GM12878 (cell line): ENCODE data around the gene GNB5. TPM values are rescaled to one million over a fixed set of nuclear protein-coding genes. Genes with fewer than 3 reads are reported as not detected.
A peak's percentile ranks its signal among the peaks of the same experiment; 100 is the strongest.

Source experiments
- ATAC-seq: fragments of 200-7000 bp; cut with Tn5 transposase; 3 replicates; pipeline ENCODE4 v1.9.1; 2020; ENCODE audit warnings: mild to moderate bottlenecking, moderate library complexity
- BruUV-seq: library from RNA; stranded (reverse); fragments of 400-500 nt; replicated peaks from 2 replicates; lab custom pipeline; 2021; lab: Mats Ljungman, UMichigan
- CTCF ChIA-PET: fragments of 300-600 bp; sonication (Branson Sonifier 250); formaldehyde crosslinking; extraction: SDS; loops from one replicate; lab custom pipeline; 2021; ENCODE audit warnings: inconsistent platforms; lab: Yijun Ruan, JAX
- POLR2A ChIA-PET: fragments of 350-600 bp; formaldehyde crosslinking; extraction: SDS; loops from one replicate; lab custom pipeline; 2021; ENCODE audit warnings: inconsistent platforms; lab: Charles Lee
- RAD21 ChIA-PET: fragments of 300-600 bp; sonication (Branson Sonifier 250); formaldehyde crosslinking; loops from one replicate; lab custom pipeline; 2023; ENCODE audit warnings: antibody characterized with exemption; ENCODE audit not compliant: unreplicated experiment; lab: Charles Lee
- SMC1A ChIA-PET: fragments of 300-600 bp; sonication (Branson Sonifier 250); formaldehyde crosslinking; loops from one replicate; lab custom pipeline; 2023; ENCODE audit not compliant: unreplicated experiment, uncharacterized antibody; lab: Charles Lee
- DNase-seq: peaks from one replicate; pipeline ENCODE4 v3.0.0-alpha.2; 2011; ENCODE audit warnings: low read depth, low spot score
- FAIRE-seq: peaks from 3 replicates; lab custom pipeline; 2011; peaks lifted over from hg19 to GRCh38; lab: Jason Lieb, UNC
- H2AFZ ChIP-seq: 2 replicates; pipeline ENCODE4 v1.6.0; 2011; ENCODE audit warnings: low read depth, low read length, control low read depth; ENCODE audit not compliant: control insufficient read depth
- H3K27ac ChIP-seq: 2 replicates; pipeline ENCODE4 v1.5.1; 2011; ENCODE audit warnings: control low read depth; ENCODE audit not compliant: control insufficient read depth, insufficient read depth
- H3K27me3 ChIP-seq, 2 experiments: replicated peaks in 1 of 2; 2 replicates each; pipeline versions ENCODE4 v1.6.0 to v1.6.1; 2011; ENCODE audit warnings: low read length in 1 of 2; ENCODE audit not compliant: control insufficient read depth in 2 of 2, insufficient read depth in 2 of 2
- H3K36me3 ChIP-seq, 2 experiments: 2 replicates each; pipeline ENCODE4 v1.5.1; 2011; ENCODE audit warnings: low read length in 1 of 2; ENCODE audit not compliant: control insufficient read depth in 2 of 2, insufficient read depth in 2 of 2
- H3K4me1 ChIP-seq: 2 replicates; pipeline ENCODE4 v1.6.1; 2011; ENCODE audit warnings: mild to moderate bottlenecking, low read length, moderate library complexity, mixed read lengths; ENCODE audit not compliant: control insufficient read depth, insufficient read depth
- H3K4me2 ChIP-seq: 2 replicates; pipeline ENCODE4 v1.6.0; 2011; ENCODE audit warnings: control low read depth; ENCODE audit not compliant: control insufficient read depth, insufficient read depth
- H3K4me3 ChIP-seq: fragments of 200-600 bp; sonication (generic); 2 replicates; pipeline ENCODE4 v1.5.1; 2016
- H3K79me2 ChIP-seq: 2 replicates; pipeline ENCODE4 v1.6.0; 2011; ENCODE audit warnings: low read length; ENCODE audit not compliant: control insufficient read depth, insufficient read depth
- H3K9ac ChIP-seq: 2 replicates; pipeline ENCODE4 v1.8.0; 2011; ENCODE audit warnings: low read length, control low read depth, mixed read lengths; ENCODE audit not compliant: control insufficient read depth, insufficient read depth
- H3K9me3 ChIP-seq: replicated peaks from 3 replicates; pipeline ENCODE4 v1.5.1; 2011; ENCODE audit warnings: mild to moderate bottlenecking, low read length; ENCODE audit not compliant: control insufficient read depth, insufficient read depth
- H4K20me1 ChIP-seq: 2 replicates; pipeline ENCODE4 v1.6.0; 2011; ENCODE audit not compliant: control insufficient read depth, insufficient read depth
- CTCF ChIP-seq, 3 experiments: IDR thresholded peaks in 2 of 3; conservative IDR thresholded peaks in 1 of 3; 2 replicates each; pipeline ENCODE4 v1.5.1; 2011; ENCODE audit warnings: low read depth in 3 of 3, low read length in 3 of 3, mild to moderate bottlenecking in 3 of 3, control low read depth in 2 of 3, moderate library complexity in 2 of 3, inconsistent platforms in 1 of 3, mixed read lengths in 1 of 3; ENCODE audit not compliant: control insufficient read depth in 2 of 3, insufficient read depth in 1 of 3; ENCODE audit errors: extremely low read depth in 1 of 3
- MYC ChIP-seq: IDR thresholded peaks from 2 replicates; pipeline ENCODE4 v1.6.1; 2011; ENCODE audit warnings: mild to moderate bottlenecking, low read length, moderate library complexity, inconsistent platforms; ENCODE audit not compliant: insufficient read depth, insufficient replicate concordance, insufficient read length, severe bottlenecking
- NR2F1 ChIP-seq: fragments of 450-650 bp; conservative IDR thresholded peaks from 2 replicates; pipeline ENCODE4 v1.6.1; 2017; ENCODE audit warnings: mild to moderate bottlenecking
- RAD21 ChIP-seq: IDR thresholded peaks from 2 replicates; pipeline ENCODE4 v1.6.1; 2011; ENCODE audit warnings: mild to moderate bottlenecking, low read depth, low read length, moderate library complexity; ENCODE audit not compliant: insufficient read depth
- RAD51 ChIP-seq: fragments of 450-650 bp; IDR thresholded peaks from 2 replicates; pipeline ENCODE4 v1.6.1; 2016; ENCODE audit warnings: moderate library complexity, mild to moderate bottlenecking, inconsistent platforms
- RFX5 ChIP-seq: IDR thresholded peaks from 2 replicates; pipeline ENCODE4 v1.6.1; 2011; ENCODE audit warnings: low read depth, low read length, improper control_type of control experiment
- SIX5 ChIP-seq: IDR thresholded peaks from 2 replicates; pipeline ENCODE4 v1.6.1; 2011; ENCODE audit warnings: mild to moderate bottlenecking, low read depth, low read length, moderate library complexity; ENCODE audit not compliant: severe bottlenecking
- SMARCA5 ChIP-seq: fragments of 450-650 bp; IDR thresholded peaks from 2 replicates; pipeline ENCODE4 v1.6.1; 2017; ENCODE audit warnings: mild to moderate bottlenecking
- SMC3 ChIP-seq: IDR thresholded peaks from 2 replicates; pipeline ENCODE4 v1.6.1; 2011; ENCODE audit warnings: low read length, improper control_type of control experiment, borderline replicate concordance
- SREBF2 ChIP-seq: IDR thresholded peaks from 2 replicates; pipeline ENCODE4 v1.6.1; 2012; ENCODE audit warnings: mild to moderate bottlenecking, low read length
- YY1 ChIP-seq: IDR thresholded peaks from 2 replicates; pipeline ENCODE4 v1.6.1; 2011; ENCODE audit warnings: low read depth, mild to moderate bottlenecking, low read length
- ZSCAN29 ChIP-seq: fragments of 450-650 bp; IDR thresholded peaks from 2 replicates; pipeline ENCODE4 v1.6.1; 2017; ENCODE audit warnings: mild to moderate bottlenecking, moderate library complexity
- whole genome bisulfite sequencing: methylation state at CpG from one replicate; pipeline ENCODE4 v1.1.6; 2016; ENCODE audit warnings: low lambda C conversion rate; ENCODE audit not compliant: insufficient replicate concordance, insufficient coverage; ENCODE audit errors: missing lambda C conversion rate; 5-methylcytosine and 5-hydroxymethylcytosine counted together
- in situ Hi-C: fragments of 300-500 bp; cut with MboI; formaldehyde crosslinking; loops from 9 replicates; pipeline ENCODE4 v1.14.3; 2018; ENCODE audit warnings: mixed read lengths
- intact Hi-C: fragments of 100-400 bp; cut with micrococcal nuclease; formaldehyde crosslinking; loops from one replicate; pipeline ENCODE4 v1.14.2; 2022; ENCODE audit not compliant: unreplicated experiment
- polyA plus RNA-seq, 11 experiments: library from polyadenylated mRNA; depleted of rRNA in 4 of 11; unstranded in 6 of 11; stranded (reverse) in 5 of 11; fragments of >200 nt; fragmentation: Nextera tagmentation in 4 of 11; fragmentation: Illumina TruSeq in 1 of 11; extraction: Ambion mirVana in 4 of 11; extraction: Trizol in 1 of 11; gene quantifications; 1 replicate in 1 of 11; 2 replicates in 10 of 11; pipeline versions ENCODE4 v1.2.1 to v1.2.3, GENCODE V29; 2011 to 2016; ENCODE audit warnings: inconsistent platforms in 2 of 11, missing spikeins in 2 of 11, low read depth in 1 of 11
- total RNA-seq, 4 experiments: library from RNA; depleted of rRNA in 3 of 4; stranded (reverse); fragments of >200 nt in 3 of 4; fragmentation: Illumina TruSeq in 1 of 4; extraction: Trizol in 1 of 4; gene quantifications; 2 replicates each; pipeline versions ENCODE4 v1.2.1 to v1.2.3, GENCODE V29; 2013 to 2021
- TF ChIP-seq, protein P1 (sequence below): fragments of 450-650 bp; IDR thresholded peaks from 2 replicates; pipeline ENCODE4 v1.6.1; 2016; ENCODE audit warnings: mild to moderate bottlenecking
- TF ChIP-seq, protein P2 (sequence below): fragments of 450-650 bp; IDR thresholded peaks from 2 replicates; pipeline ENCODE4 v1.6.1; 2017; ENCODE audit warnings: low read depth, mild to moderate bottlenecking, moderate library complexity

Gene GNB5
- total and polyA plus RNA-seq, 10 of the 15 experiments (the other 5 are each of a cell fraction or from before 2014, with no cell fraction given), result 2.4 to 25.9 (median 15.2) TPM

DNA sequence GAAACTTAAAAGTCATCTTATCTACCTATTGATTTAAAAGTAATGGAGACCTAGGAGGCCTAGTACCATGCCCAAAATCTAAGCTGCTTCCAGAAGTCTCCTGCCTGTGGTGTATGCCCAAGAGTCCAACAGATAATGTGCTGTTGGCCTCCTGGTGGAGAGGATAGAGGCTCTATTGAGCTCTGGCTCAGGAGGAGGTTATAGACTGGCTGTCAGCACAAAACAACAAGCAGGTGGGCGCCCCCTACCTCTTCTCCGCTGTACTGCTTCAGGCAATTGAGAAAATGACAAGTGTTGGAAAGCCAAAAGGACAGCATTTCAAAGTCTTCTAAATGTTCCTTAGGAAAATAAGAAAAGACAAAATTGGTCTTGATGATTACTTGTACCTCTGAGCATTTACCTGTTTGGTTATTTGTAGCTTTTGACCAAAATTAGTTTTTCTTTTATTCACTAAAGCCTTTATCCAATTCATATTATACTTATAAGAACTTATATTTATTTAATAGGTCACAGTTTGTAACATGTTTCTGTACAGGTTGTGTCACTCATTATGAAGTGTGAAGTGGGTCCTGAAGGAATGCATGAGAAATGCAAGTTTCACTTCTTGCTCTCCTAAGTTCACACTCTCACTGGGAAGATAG lies 17.2 kb upstream of the GNB5 start:
- CTCF ChIA-PET, result interaction anchor here (0.6 to 3.1 kb wide), 54 partner anchors 9 to 1605 kb away, joined by 3 to 52 read pairs (median 4); no protein-coding TSS in a partner anchor
- SMC1A ChIA-PET, result interaction anchor here (0.7 to 3.4 kb wide), 25 partner anchors 9 to 527 kb away, joined by 3 to 23 read pairs (median 4); partner anchors contain the start of gene LEO1
- RAD21 ChIA-PET, result interaction anchor here (0.6 to 2.5 kb wide), 12 partner anchors 9 to 319 kb away, joined by 3 to 20 read pairs (median 4); no protein-coding TSS in a partner anchor
- TF ChIP-seq RFX5, result no peak
- peak; percentile 59; the same call in 1 of the 2 replicates for TF ChIP-seq YY1
- TF ChIP-seq CTCF (IDR thresholded peaks at IDR 0.05 in 2 of 3, conservative IDR thresholded peaks at IDR 0.05 in 1 of 3; ENCODE audit: control insufficient read depth in 2 of 3, extremely low read depth in 1 of 3, insufficient read depth in 1 of 3, low read depth in 3 of 3, low read length in 3 of 3), result peak; percentile 84 to 89 (median 88)
- no peak for TF ChIP-seq ZSCAN29
- TF ChIP-seq SREBF2, result no peak
- TF ChIP-seq SIX5, result no peak
- TF ChIP-seq, protein P1, sequence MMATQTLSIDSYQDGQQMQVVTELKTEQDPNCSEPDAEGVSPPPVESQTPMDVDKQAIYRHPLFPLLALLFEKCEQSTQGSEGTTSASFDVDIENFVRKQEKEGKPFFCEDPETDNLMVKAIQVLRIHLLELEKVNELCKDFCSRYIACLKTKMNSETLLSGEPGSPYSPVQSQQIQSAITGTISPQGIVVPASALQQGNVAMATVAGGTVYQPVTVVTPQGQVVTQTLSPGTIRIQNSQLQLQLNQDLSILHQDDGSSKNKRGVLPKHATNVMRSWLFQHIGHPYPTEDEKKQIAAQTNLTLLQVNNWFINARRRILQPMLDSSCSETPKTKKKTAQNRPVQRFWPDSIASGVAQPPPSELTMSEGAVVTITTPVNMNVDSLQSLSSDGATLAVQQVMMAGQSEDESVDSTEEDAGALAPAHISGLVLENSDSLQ, result peak; percentile 53
- no peak for TF ChIP-seq MYC
- peak; percentile 72; the same call in 1 of the 2 replicates for TF ChIP-seq SMARCA5
- TF ChIP-seq NR2F1, result no peak
- TF ChIP-seq, protein P2, sequence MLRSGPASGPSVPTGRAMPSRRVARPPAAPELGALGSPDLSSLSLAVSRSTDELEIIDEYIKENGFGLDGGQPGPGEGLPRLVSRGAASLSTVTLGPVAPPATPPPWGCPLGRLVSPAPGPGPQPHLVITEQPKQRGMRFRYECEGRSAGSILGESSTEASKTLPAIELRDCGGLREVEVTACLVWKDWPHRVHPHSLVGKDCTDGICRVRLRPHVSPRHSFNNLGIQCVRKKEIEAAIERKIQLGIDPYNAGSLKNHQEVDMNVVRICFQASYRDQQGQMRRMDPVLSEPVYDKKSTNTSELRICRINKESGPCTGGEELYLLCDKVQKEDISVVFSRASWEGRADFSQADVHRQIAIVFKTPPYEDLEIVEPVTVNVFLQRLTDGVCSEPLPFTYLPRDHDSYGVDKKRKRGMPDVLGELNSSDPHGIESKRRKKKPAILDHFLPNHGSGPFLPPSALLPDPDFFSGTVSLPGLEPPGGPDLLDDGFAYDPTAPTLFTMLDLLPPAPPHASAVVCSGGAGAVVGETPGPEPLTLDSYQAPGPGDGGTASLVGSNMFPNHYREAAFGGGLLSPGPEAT, result no peak
- TF ChIP-seq RAD21, result peak; percentile 71
- TF ChIP-seq SMC3, result peak; percentile 76; the same call in 1 of the 2 replicates
- no peak for TF ChIP-seq RAD51
- Histone ChIP-seq H3K4me3 (no peak overlapping the region), H2AFZ (no peak overlapping the region), H3K79me2 (no peaks in the 10 kb centered on the region), H3K27me3 (no peaks in the 10 kb centered on the region), H3K9ac (no peak overlapping the region), H3K36me3 (no peaks in the 10 kb centered on the region; a peak in 1 of 4 replicates), H4K20me1 (no peaks in the 10 kb centered on the region), H3K9me3 (no peaks in the 10 kb centered on the region), H3K4me2 (no peak overlapping the region), H3K4me1 (no peaks in the 10 kb centered on the region), H3K27ac (no peak overlapping the region)
- intact Hi-C loops, result loop anchor here (1.0 to 5.0 kb wide), 2 partner anchors 25 to 321 kb away; no protein-coding TSS in a partner anchor
- in situ Hi-C loops, result no loop called here
- 0% methylated on average over 2 of the region's 2 CpGs for WGBS
- FAIRE-seq, result peak; percentile 85
- no peak for DNase-seq
- BruUV-seq, result no TSS peak
- peak; percentile 99 for ATAC-seq
- POLR2A ChIA-PET, result interaction anchor here (0.7 to 0.8 kb wide), 2 partner anchors 22 to 320 kb away, joined by 3 read pairs; no protein-coding TSS in a partner anchor
